KMS-11 (cell line): ENCODE data around the gene ALPI.
A peak's percentile ranks its signal among the peaks of the same experiment; 100 is the strongest.
"Not testable (repeated sequence)": the region's sequence is repeated elsewhere in the genome, so short reads cannot be mapped to it uniquely, and the experiment has no call there.

Experiments
- H2AFZ ChIP-seq: fragments of 200-600 bp; sonication (generic); 2 replicates; pipeline ENCODE4 v1.6.1; 2016; ENCODE audit warnings: antibody characterized with exemption, mixed run types, low read depth
- H3K27ac ChIP-seq: fragments of 200-600 bp; sonication (generic); 2 replicates; pipeline ENCODE4 v1.6.1; 2016; ENCODE audit warnings: mild to moderate bottlenecking, mixed run types
- H3K27me3 ChIP-seq: fragments of 200-600 bp; sonication (generic); 2 replicates; pipeline ENCODE4 v1.6.1; 2017; ENCODE audit warnings: mild to moderate bottlenecking, low read depth, mixed run types, moderate library complexity; ENCODE audit not compliant: insufficient read depth
- H3K36me3 ChIP-seq: fragments of 200-600 bp; sonication (generic); 2 replicates; pipeline ENCODE4 v1.6.1; 2017; ENCODE audit warnings: mild to moderate bottlenecking, mixed run types; ENCODE audit not compliant: insufficient read depth
- H3K4me1 ChIP-seq: fragments of 200-600 bp; sonication (generic); 2 replicates; pipeline ENCODE4 v1.6.1; 2016; ENCODE audit warnings: mild to moderate bottlenecking, low read depth, mixed run types; ENCODE audit not compliant: poor library complexity, severe bottlenecking
- H3K4me2 ChIP-seq: fragments of 200-600 bp; sonication (generic); 2 replicates; pipeline ENCODE4 v1.7.0; 2016; ENCODE audit warnings: mild to moderate bottlenecking, mixed run types
- H3K4me3 ChIP-seq: fragments of 200-600 bp; sonication (generic); IDR thresholded peaks from 2 replicates; pipeline ENCODE4 v1.6.1; 2017; ENCODE audit warnings: low read depth, low read length, mixed read lengths; ENCODE audit not compliant: insufficient read depth
- H3K79me2 ChIP-seq: fragments of 200-600 bp; sonication (generic); 2 replicates; pipeline ENCODE4 v1.6.1; 2016; ENCODE audit warnings: low read depth, mixed run types; ENCODE audit not compliant: insufficient read depth
- H3K9ac ChIP-seq: fragments of 200-600 bp; sonication (generic); 2 replicates; pipeline ENCODE4 v1.6.1; 2016; ENCODE audit warnings: mild to moderate bottlenecking, mixed run types
- H4K20me1 ChIP-seq: fragments of 200-600 bp; sonication (generic); 2 replicates; pipeline ENCODE4 v1.6.1; 2016; ENCODE audit warnings: mild to moderate bottlenecking, mixed run types; ENCODE audit not compliant: insufficient read depth
- TF ChIP-seq, protein P1 (sequence below): fragments of 200-600 bp; sonication (generic); conservative IDR thresholded peaks from 2 replicates; pipeline ENCODE4 v1.6.1; 2017; ENCODE audit warnings: low read depth, mild to moderate bottlenecking, antibody characterized with exemption, low read length, moderate library complexity, mixed read lengths

The ALPI gene

GRCh38 chr2:232444409-232445148 lies 11.4 kb upstream of the ALPI start:
- TF ChIP-seq, protein P1, sequence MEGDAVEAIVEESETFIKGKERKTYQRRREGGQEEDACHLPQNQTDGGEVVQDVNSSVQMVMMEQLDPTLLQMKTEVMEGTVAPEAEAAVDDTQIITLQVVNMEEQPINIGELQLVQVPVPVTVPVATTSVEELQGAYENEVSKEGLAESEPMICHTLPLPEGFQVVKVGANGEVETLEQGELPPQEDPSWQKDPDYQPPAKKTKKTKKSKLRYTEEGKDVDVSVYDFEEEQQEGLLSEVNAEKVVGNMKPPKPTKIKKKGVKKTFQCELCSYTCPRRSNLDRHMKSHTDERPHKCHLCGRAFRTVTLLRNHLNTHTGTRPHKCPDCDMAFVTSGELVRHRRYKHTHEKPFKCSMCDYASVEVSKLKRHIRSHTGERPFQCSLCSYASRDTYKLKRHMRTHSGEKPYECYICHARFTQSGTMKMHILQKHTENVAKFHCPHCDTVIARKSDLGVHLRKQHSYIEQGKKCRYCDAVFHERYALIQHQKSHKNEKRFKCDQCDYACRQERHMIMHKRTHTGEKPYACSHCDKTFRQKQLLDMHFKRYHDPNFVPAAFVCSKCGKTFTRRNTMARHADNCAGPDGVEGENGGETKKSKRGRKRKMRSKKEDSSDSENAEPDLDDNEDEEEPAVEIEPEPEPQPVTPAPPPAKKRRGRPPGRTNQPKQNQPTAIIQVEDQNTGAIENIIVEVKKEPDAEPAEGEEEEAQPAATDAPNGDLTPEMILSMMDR, result no peak; the same call in 1 of the 2 replicates
- no peaks in the 10 kb centered on the region for H3K27me3 ChIP-seq
- H3K4me2 ChIP-seq, result no peak overlapping the region
- H4K20me1 ChIP-seq, result no peaks in the 10 kb centered on the region
- no peaks in the 10 kb centered on the region for H3K79me2 ChIP-seq
- H3K4me3 ChIP-seq, result no peak overlapping the region
- no peaks in the 10 kb centered on the region for H3K4me1 ChIP-seq
- H3K36me3 ChIP-seq, result no peaks in the 10 kb centered on the region
- no peak overlapping the region for H3K27ac ChIP-seq
- H2AFZ ChIP-seq, result peak overlapping the region; percentile 57; the same call in 1 of the 2 replicates
- H3K9ac ChIP-seq, result no peak overlapping the region

GRCh38 chr2:232445149-232445885 lies 10.6 kb upstream of the ALPI start:
- H3K27ac ChIP-seq, H3K36me3 ChIP-seq, H3K4me2 ChIP-seq, H3K79me2 ChIP-seq, H3K9ac ChIP-seq, H3K4me1 ChIP-seq, H4K20me1 ChIP-seq, H2AFZ ChIP-seq, H3K4me3 ChIP-seq, H3K27me3 ChIP-seq: not testable (repeated sequence)

DNA sequence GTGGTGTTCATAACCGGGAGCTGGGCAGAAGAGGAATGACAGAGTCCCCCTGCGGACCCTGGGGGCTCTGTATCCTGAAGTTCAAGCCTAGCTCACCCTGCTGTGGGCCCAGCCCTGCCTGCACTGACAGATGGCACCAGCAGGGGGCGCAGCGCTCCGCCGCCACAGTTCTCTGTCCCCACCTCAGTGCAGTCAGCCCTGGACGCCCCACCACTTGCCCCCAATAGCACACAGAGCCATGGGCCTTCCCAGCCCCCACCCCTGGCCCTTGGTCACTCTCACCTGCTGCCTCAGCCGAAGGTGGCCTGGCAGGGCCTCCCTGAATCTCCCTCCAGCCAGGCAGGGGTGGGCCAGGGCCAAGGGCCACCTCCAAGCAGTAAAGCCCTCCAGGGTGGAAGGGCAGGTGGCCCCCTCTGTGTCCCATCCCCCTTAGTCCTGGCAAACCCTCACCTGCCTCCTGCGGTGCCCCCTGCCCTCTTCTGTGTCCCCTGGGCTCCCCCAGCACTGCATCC lies 9.6 kb upstream of the ALPI start:
- not testable (repeated sequence) for H3K27me3 ChIP-seq, H3K4me1 ChIP-seq, H3K9ac ChIP-seq, H3K4me3 ChIP-seq, H4K20me1 ChIP-seq, H2AFZ ChIP-seq, H3K79me2 ChIP-seq, H3K4me2 ChIP-seq, H3K27ac ChIP-seq, H3K36me3 ChIP-seq
- TF ChIP-seq, protein P1, result peak; percentile 39; the same call in 1 of the 2 replicates

- H4K20me1 ChIP-seq, result no peaks in the 10 kb centered on the region
- no peak overlapping the region for H3K4me2 ChIP-seq
- no peaks in the 10 kb centered on the region for H3K36me3 ChIP-seq
- H3K27ac ChIP-seq, result no peak overlapping the region
- no peak overlapping the region; the same call in 1 of the 2 replicates for H2AFZ ChIP-seq
- H3K4me3 ChIP-seq, result no peak overlapping the region
- no peaks in the 10 kb centered on the region for H3K27me3 ChIP-seq
- TF ChIP-seq, protein P1, result no peak
- H3K4me1 ChIP-seq, result no peaks in the 10 kb centered on the region
- no peaks in the 10 kb centered on the region for H3K79me2 ChIP-seq
- no peak overlapping the region for H3K9ac ChIP-seq
Observed at GRCh38 chr2:232447091-232447620, 8.8 kb upstream of the ALPI start.
